ENCODE results near the gene HSP90AB1.
A peak's percentile ranks its signal among the peaks of the same experiment; 100 is the strongest.

Gene HSP90AB1

GRCh38 chr6:44235891-44236516 is 10.9 kb upstream of the HSP90AB1 start:
- no peak for DNase-seq

- peak; percentile 70 for DNase-seq
These were observed 9.7 kb upstream of the HSP90AB1 start for GRCh38 chr6:44237021-44237812.

- DNase-seq, result peak; percentile 72
These were observed 9.0 kb upstream of the HSP90AB1 start for GRCh38 chr6:44237813-44238433.

- no peak for DNase-seq
These were observed 8.1 kb upstream of the HSP90AB1 start for GRCh38 chr6:44238687-44239350.

- DNase-seq, result no peak
These were observed 3.6 kb upstream of the HSP90AB1 start for GRCh38 chr6:44243345-44243744.

- DNase-seq, result no peak
These were observed 1.4 kb upstream of the HSP90AB1 start for GRCh38 chr6:44245391-44245911.

GRCh38 chr6:44245912-44246662 is 814 bp upstream of the HSP90AB1 start:
- peak; percentile 66 for DNase-seq

GRCh38 chr6:44247338-44248302 is 719 bp downstream of the HSP90AB1 start:
- DNase-seq, result no peak

GRCh38 chr6:44248579-44248978 is 1.7 kb downstream of the HSP90AB1 start:
- no peak for DNase-seq

- DNase-seq, result no peak
These were observed 2.3 kb downstream of the HSP90AB1 start for GRCh38 chr6:44249082-44249748.

GRCh38 chr6:44250067-44250717 is 3.3 kb downstream of the HSP90AB1 start:
- no peak for DNase-seq

GRCh38 chr6:44250718-44251123 is 3.8 kb downstream of the HSP90AB1 start:
- no peak for DNase-seq

- no peak for DNase-seq
These were observed 4.9 kb downstream of the HSP90AB1 start for GRCh38 chr6:44251576-44252524.

GRCh38 chr6:44253307-44254101 is 6.6 kb downstream of the HSP90AB1 start:
- no peak for DNase-seq

GRCh38 chr6:44254191-44255104 is 7.5 kb downstream of the HSP90AB1 start:
- DNase-seq, result no peak

GRCh38 chr6:44255105-44255808 is 8.4 kb downstream of the HSP90AB1 start:
- DNase-seq, result no peak

Data from 8988T (cell line).